BLaER1 (cell line): ENCODE results near the gene PIP5K1C.

Experiments used
- H3K27ac ChIP-seq: shearing (Covaris generic); formaldehyde crosslinking; 2 replicates; pipeline ENCODE4 v1.8.1; 2022
- H3K27me3 ChIP-seq: shearing (Covaris generic); formaldehyde crosslinking; 2 replicates; pipeline ENCODE4 v1.8.1; 2022
- H3K36me3 ChIP-seq: shearing (Covaris generic); formaldehyde crosslinking; 2 replicates; pipeline ENCODE4 v1.8.1; 2022
- H3K4me1 ChIP-seq: shearing (Covaris generic); formaldehyde crosslinking; 2 replicates; pipeline ENCODE4 v1.8.1; 2022
- H3K4me2 ChIP-seq: shearing (Covaris generic); formaldehyde crosslinking; 2 replicates; pipeline ENCODE4 v1.8.1; 2022
- H3K4me3 ChIP-seq: shearing (Covaris generic); formaldehyde crosslinking; 2 replicates; pipeline ENCODE4 v1.8.1; 2022
- H3K9ac ChIP-seq: shearing (Covaris generic); formaldehyde crosslinking; 2 replicates; pipeline ENCODE4 v1.8.1; 2022
- H3K9me3 ChIP-seq: shearing (Covaris generic); formaldehyde crosslinking; 2 replicates; pipeline ENCODE4 v1.8.1; 2022
- H4K20me1 ChIP-seq: shearing (Covaris generic); formaldehyde crosslinking; 2 replicates; pipeline ENCODE4 v1.8.1; 2022
- Cebpa-rat ChIP-seq: shearing (Covaris generic); IDR thresholded peaks from 2 replicates; pipeline ENCODE4 v1.8.1; 2022

Gene PIP5K1C

GRCh38 chr19:3708207-3708931, 8.1 kb upstream of the PIP5K1C start, which contains the start of gene TJP3:
Gene TJP3 (plus strand): TSS chr19:3708384. CDS start chr19:3728433, 20,049 bp downstream.
- H3K36me3 ChIP-seq = no peaks in the 10 kb centered on the region
- no peak within 1 kb of the TSS for H3K9ac ChIP-seq
- H3K4me1 ChIP-seq = peaks cover 6% of the 10 kb centered on the region
- H4K20me1 ChIP-seq = no peaks in the 10 kb centered on the region
- no peak within 1 kb of the TSS for H3K4me3 ChIP-seq
- H3K27ac ChIP-seq = no peak within 1 kb of the TSS
- no peak for TF ChIP-seq Cebpa-rat
- H3K27me3 ChIP-seq = no peaks in the 10 kb centered on the region
- no peaks in the 10 kb centered on the region for H3K9me3 ChIP-seq
- H3K4me2 ChIP-seq = no peak within 1 kb of the TSS

- H3K9ac ChIP-seq = no peak overlapping the region
- H3K27ac ChIP-seq = no peak overlapping the region
Observed at GRCh38 chr19:3707868-3708206, 7.6 kb upstream of the PIP5K1C start.

DNA sequence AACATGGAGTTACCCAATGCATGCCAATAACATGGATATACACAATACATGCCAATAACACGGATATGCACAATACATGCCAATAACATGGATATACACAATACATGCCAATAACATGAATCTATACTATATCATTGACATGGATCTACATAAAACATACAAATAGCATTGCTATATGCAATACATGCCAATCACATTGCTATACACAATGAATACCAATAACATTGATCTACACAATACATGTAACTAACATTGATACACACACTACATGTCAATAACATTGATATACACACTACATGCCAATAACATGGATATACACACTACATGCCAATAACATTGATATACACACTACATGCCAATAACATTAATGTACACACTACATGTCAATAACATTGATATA, 932 bp upstream of the PIP5K1C start:
- no peak for TF ChIP-seq Cebpa-rat

More at GRCh38 chr19:3707868-3708206, 7.6 kb upstream of the PIP5K1C start:
- no peaks in the 10 kb centered on the region for H3K9me3 ChIP-seq
- H3K36me3 ChIP-seq = no peaks in the 10 kb centered on the region
- no peaks in the 10 kb centered on the region for H3K27me3 ChIP-seq
- TF ChIP-seq Cebpa-rat = no peak
- H3K4me3 ChIP-seq = no peak overlapping the region
- H3K4me1 ChIP-seq = peaks cover under 1% of the 10 kb centered on the region
- H3K4me2 ChIP-seq = no peak overlapping the region
- no peaks in the 10 kb centered on the region for H4K20me1 ChIP-seq

GRCh38 chr19:3699741-3700241, 477 bp downstream of the PIP5K1C start:
- H3K9me3 ChIP-seq = no peaks in the 10 kb centered on the region
- H3K4me1 ChIP-seq = peaks cover 24% of the 10 kb centered on the region
- peak overlapping the region; percentile 81 for H3K27ac ChIP-seq
- no peak for TF ChIP-seq Cebpa-rat
- peaks cover 15% of the 10 kb centered on the region for H3K36me3 ChIP-seq
- peak overlapping the region; percentile 79 for H3K4me3 ChIP-seq
- no peaks in the 10 kb centered on the region for H3K27me3 ChIP-seq
- H3K9ac ChIP-seq = peak overlapping the region; percentile 84
- peak overlapping the region; percentile 98 for H3K4me2 ChIP-seq
- H4K20me1 ChIP-seq = peaks cover 49% of the 10 kb centered on the region

More for the DNA sequence above, 932 bp upstream of the PIP5K1C start:
- 0 out of 2 replicates have a peak, but pooled peaks cover under 1% of the 10 kb centered on the region for H3K36me3 ChIP-seq
- H3K27me3 ChIP-seq = no peaks in the 10 kb centered on the region
- peaks cover 24% of the 10 kb centered on the region for H3K4me1 ChIP-seq
- no peaks in the 10 kb centered on the region for H3K9me3 ChIP-seq
- no peak overlapping the region for H3K9ac ChIP-seq
- no peak overlapping the region for H3K4me3 ChIP-seq
- H3K27ac ChIP-seq = no peak overlapping the region
- H4K20me1 ChIP-seq = peaks cover 34% of the 10 kb centered on the region
- H3K4me2 ChIP-seq = no peak overlapping the region

- peaks cover 28% of the 10 kb centered on the region for H3K4me1 ChIP-seq
- peak overlapping the region; percentile 79 for H3K4me3 ChIP-seq
- peaks cover 21% of the 10 kb centered on the region for H3K36me3 ChIP-seq
- H3K9ac ChIP-seq = peak overlapping the region; percentile 84
- peak overlapping the region; percentile 98 for H3K4me2 ChIP-seq
- peaks cover 55% of the 10 kb centered on the region for H4K20me1 ChIP-seq
- no peaks in the 10 kb centered on the region for H3K27me3 ChIP-seq
- no peak for TF ChIP-seq Cebpa-rat
- H3K9me3 ChIP-seq = no peaks in the 10 kb centered on the region
- peak overlapping the region; percentile 81 for H3K27ac ChIP-seq
Observed at GRCh38 chr19:3698974-3699740, 1.1 kb downstream of the PIP5K1C start.

- Histone ChIP-seq H3K36me3 (peaks cover 21% of the 10 kb centered on the region), H3K9ac (peak overlapping the region; percentile 56), H3K27me3 (no peaks in the 10 kb centered on the region), H3K4me2 (peak overlapping the region; percentile 98), H3K4me3 (peak overlapping the region; percentile 33; the same call in 1 of the 2 replicates), H4K20me1 (peaks cover 62% of the 10 kb centered on the region), H3K9me3 (no peaks in the 10 kb centered on the region), H3K27ac (peak overlapping the region; percentile 46), H3K4me1 (peaks cover 33% of the 10 kb centered on the region)
- TF ChIP-seq Cebpa-rat = no peak
Observed at GRCh38 chr19:3698386-3698950, 1.8 kb downstream of the PIP5K1C start.

DNA sequence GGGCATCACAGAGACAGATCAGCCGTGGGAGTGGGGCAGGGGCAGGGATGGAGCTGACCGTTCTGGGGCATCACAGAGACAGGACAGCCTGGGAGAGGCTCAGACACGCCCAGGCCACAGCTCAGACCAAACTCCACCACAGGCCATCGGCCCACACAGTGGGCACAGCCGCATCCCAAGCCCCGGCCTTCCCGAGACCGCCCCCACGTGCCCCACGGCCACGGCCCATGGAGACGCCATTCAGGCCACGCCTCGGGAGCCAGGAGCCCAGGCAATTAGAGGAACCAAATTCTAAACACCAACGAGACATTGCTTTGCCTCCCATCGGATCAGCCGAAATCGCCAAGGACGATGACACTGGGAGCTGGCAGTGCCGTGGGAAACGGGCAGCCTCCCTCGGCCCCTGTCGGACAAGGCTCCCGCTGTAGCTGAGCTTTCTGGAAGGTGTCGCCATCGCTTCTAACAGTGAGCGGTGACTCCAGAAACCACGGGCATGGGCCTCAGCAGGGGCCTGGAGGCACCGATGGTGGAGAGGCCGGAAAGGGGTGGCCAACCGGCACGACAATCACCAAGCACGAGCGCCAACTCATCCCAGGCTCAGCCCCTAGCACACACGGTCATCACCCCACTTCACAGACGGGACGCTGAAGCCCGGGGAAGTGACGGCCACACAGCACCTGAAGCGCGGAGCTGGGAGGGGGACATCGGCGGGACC, 2.4 kb downstream of the PIP5K1C start:
- TF ChIP-seq Cebpa-rat = no peak
- H3K4me3 ChIP-seq = peak overlapping the region; percentile 33; the same call in 1 of the 2 replicates
- peak overlapping the region; percentile 56 for H3K9ac ChIP-seq
- peak overlapping the region; percentile 46 for H3K27ac ChIP-seq
- peak overlapping the region; percentile 98 for H3K4me2 ChIP-seq
- peaks cover 68% of the 10 kb centered on the region for H4K20me1 ChIP-seq
- peaks cover 21% of the 10 kb centered on the region for H3K36me3 ChIP-seq
- no peaks in the 10 kb centered on the region for H3K27me3 ChIP-seq
- H3K9me3 ChIP-seq = no peaks in the 10 kb centered on the region
- H3K4me1 ChIP-seq = peaks cover 40% of the 10 kb centered on the region

GRCh38 chr19:3697094-3697493, 3.2 kb downstream of the PIP5K1C start:
- H3K36me3 ChIP-seq = peaks cover 21% of the 10 kb centered on the region
- peaks cover 75% of the 10 kb centered on the region for H4K20me1 ChIP-seq
- H3K4me3 ChIP-seq = no peak overlapping the region
- no peak overlapping the region for H3K27ac ChIP-seq
- no peak for TF ChIP-seq Cebpa-rat
- no peak overlapping the region for H3K4me2 ChIP-seq
- H3K9me3 ChIP-seq = no peaks in the 10 kb centered on the region
- peaks cover 45% of the 10 kb centered on the region for H3K4me1 ChIP-seq
- no peaks in the 10 kb centered on the region for H3K27me3 ChIP-seq
- H3K9ac ChIP-seq = no peak overlapping the region

GRCh38 chr19:3696660-3696995, 3.6 kb downstream of the PIP5K1C start:
- Histone ChIP-seq H3K4me3 (no peak overlapping the region), H4K20me1 (peaks cover 80% of the 10 kb centered on the region), H3K4me1 (peaks cover 49% of the 10 kb centered on the region), H3K4me2 (no peak overlapping the region), H3K36me3 (peaks cover 21% of the 10 kb centered on the region), H3K9me3 (no peaks in the 10 kb centered on the region), H3K27ac (no peak overlapping the region), H3K27me3 (no peaks in the 10 kb centered on the region), H3K9ac (no peak overlapping the region)
- TF ChIP-seq Cebpa-rat = no peak
